Left kidney (tissue), 2 donors: ENCODE data around the gene SIDT2. TPM values are rescaled to one million over a fixed set of nuclear protein-coding genes. Genes with fewer than 3 reads are reported as not detected.
"Not testable (repeated sequence)": the region's sequence is repeated elsewhere in the genome, so short reads cannot be mapped to it uniquely, and the experiment has no call there.

Experiments
- DNase-seq: peaks from one replicate; pipeline ENCODE4 v3.0.0-alpha.2; 2013
- polyA plus RNA-seq: library from polyadenylated mRNA; unstranded; fragments of 120-200 nt; gene quantifications from one replicate; pipeline ENCODE4 v1.2.1, GENCODE V29; 2013; ENCODE audit not compliant: insufficient read length

The SIDT2 gene
- polyA plus RNA-seq, 1 donor: 47.7 TPM

DNA sequence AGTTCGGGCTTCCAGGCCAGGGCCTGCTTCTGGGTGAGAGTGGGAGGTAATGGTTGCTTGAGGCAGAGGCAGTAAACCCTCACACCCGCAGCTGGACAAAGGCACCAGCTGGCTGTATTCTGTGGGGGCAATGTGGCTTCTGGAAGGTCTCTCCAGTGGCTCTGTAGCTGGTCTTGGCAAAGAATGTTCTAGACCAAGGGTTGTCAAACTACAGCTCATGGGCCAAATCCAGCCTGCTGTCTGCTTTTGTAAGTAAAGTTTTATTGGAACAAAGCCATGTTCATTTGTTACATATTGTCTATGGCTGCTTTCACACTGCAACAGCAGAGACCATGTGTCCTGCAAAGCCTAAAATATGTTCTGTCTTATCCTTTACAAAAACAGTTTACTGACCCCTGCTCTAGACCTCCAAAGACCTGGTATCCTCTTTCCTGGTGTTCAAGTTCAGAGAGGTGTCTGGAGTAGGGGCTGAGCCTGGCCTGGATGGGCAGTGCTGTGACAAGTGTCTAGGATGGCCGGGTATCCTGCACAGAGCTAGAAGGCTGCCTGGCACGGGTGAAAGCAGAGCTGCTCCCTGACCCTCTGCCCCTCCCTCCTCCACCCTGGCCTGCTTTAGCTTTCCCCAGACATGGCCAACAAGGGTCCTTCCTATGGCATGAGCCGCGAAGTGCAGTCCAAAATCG, 24.0 kb downstream of the SIDT2 start:
- DNase-seq: no peak

- no peak for DNase-seq
Measured at GRCh38 chr11:117203069-117203407, 24.5 kb downstream of the SIDT2 start.

DNA sequence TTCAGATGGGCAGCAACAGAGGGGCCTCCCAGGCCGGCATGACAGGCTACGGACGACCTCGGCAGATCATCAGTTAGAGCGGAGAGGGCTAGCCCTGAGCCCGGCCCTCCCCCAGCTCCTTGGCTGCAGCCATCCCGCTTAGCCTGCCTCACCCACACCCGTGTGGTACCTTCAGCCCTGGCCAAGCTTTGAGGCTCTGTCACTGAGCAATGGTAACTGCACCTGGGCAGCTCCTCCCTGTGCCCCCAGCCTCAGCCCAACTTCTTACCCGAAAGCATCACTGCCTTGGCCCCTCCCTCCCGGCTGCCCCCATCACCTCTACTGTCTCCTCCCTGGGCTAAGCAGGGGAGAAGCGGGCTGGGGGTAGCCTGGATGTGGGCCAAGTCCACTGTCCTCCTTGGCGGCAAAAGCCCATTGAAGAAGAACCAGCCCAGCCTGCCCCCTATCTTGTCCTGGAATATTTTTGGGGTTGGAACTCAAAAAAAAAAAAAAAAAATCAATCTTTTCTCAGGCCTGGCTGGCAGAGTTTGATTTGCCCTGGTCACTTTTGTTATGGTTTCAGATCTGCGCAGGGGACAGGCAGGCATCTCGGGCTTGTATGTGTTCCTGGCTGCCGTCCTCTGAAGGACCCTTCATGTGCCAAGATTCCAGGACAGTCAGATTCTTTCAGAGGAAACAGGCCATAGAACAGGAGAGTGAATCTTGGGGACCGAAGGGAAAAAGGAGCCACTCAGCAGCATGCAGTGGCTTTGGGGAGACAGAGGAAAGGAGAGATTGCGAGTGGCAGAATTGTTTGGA, 25.9 kb downstream of the SIDT2 start:
- no peak for DNase-seq

DNA sequence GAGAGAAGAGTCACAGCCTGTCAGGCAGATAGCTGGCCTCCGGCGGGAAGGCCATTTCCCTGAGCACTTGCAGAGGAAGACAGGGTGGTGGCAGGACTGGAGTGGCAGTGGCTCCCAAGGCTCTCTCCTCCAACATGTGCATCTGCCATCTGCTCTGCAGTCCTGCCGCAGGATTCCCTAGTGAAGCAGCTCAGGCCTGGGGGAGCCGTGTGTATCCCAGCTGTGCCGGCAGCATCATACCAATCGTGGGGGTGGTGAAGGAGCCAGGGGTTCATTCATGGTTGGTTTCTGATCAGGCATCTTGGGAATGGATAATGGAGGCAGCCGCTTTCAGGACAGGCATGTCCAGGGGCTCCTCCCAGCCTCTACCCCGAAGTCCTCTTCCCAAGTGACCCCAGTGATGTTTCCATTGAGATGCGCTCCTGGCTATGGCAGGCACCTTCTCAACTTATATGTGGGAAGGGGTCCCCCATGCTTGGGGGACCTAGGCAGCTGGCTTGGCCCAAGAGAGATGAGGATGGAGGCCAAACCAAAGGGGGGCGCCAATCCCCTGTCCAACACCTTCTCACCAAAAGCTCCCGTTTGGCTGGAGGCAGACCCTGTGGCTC, 26.8 kb downstream of the SIDT2 start:
- DNase-seq: no peak

DNA sequence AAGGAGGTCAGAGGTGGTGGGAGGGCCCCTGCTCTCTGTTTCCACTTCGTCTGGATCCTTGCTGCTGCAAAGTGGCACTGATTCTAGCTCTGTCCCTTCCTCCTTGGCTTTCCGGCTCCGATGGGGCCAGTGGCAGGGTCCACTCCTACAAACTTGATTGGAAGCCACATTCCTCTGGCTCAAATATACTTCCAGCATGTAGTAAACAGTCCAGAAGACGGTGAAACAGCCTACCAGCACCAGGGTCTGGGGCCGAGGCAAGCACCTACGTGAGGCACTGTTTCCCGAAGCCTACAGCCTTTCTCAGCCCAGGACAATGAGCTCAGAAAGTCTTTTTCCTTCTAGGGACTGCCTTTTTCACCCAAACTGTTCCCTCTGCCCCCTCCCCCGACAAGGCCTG, 27.6 kb downstream of the SIDT2 start:
- not testable (repeated sequence) for DNase-seq

DNA sequence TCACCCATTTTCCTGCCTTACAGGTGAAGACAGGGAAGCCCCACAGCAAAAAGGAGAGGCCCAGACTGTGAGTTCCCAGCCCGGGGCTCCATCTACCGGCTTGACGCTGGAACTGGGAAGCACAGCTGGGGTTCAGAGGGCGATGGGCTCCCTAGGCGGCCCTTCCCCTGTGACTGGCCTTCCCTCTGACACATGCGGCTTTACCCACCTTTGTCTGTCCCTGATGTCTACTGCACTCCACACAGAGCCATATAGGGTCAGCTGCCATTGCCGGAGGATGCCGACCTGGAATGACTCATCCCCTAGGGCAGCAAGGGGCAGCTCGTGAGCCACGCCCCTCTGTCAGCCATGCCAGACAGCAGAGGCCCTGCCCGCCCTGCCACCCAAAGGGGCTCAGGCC, 28.3 kb downstream of the SIDT2 start:
- not testable (repeated sequence) for DNase-seq

GRCh38 chr11:117207481-117207880, 28.9 kb downstream of the SIDT2 start:
- not testable (repeated sequence) for DNase-seq

DNA sequence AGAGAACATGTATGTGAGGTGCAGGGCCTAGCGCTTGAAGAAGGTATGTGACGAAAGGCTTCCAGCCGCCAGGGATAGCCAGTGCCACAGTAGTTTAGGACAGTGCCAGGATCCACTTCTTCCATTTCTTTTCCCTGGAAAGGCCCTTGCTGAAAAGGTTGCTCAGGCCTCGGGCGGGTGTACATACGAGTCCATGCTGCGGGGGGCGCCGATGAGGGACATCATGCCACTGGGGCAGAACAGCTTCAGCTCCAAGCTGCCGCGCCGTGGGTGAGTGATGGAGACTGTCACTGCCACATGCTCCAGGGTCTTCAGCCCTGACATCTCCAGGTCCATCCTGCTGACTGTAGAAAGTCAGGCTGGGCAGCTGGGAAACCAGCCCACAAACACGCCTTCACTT, 30.2 kb downstream of the SIDT2 start:
- not testable (repeated sequence) for DNase-seq

DNA sequence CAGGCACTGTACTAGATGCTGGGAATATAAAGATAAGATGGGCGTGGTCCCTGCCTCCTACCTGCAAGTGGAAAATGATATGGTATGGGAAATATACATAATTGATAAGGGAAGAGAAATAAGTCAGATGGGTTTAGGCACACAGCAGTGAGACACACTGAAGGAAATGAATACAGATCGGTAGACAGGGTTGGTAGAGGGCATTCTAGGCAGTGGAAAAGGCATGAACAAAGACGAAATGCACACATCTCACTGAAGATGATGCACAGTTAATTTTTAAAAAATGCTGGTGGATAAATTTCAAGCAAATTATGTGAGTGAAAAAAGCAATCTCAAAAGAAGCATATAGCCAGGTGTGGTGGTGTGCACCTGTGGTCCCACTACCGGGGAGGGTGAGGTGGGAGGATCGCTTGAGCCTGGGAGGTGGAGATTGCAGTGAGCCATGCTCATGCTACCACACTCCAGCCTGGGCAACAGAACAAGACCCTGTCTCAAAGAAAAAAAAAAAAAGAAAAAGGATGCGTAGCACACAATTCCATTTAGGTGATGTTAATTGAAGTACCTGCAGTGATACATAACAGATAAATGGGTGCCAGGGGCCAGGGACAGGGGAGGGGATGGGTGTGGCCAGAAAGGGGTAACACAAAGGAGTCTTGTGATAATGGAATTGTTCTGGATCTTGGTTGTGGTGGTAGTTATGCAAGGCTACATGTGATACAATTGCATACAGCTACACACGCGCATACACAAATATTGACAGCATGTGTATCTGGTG, 31.0 kb downstream of the SIDT2 start:
- DNase-seq: not testable (repeated sequence)

GRCh38 chr11:117210620-117211019, 32.1 kb downstream of the SIDT2 start:
- DNase-seq: no peak

DNA sequence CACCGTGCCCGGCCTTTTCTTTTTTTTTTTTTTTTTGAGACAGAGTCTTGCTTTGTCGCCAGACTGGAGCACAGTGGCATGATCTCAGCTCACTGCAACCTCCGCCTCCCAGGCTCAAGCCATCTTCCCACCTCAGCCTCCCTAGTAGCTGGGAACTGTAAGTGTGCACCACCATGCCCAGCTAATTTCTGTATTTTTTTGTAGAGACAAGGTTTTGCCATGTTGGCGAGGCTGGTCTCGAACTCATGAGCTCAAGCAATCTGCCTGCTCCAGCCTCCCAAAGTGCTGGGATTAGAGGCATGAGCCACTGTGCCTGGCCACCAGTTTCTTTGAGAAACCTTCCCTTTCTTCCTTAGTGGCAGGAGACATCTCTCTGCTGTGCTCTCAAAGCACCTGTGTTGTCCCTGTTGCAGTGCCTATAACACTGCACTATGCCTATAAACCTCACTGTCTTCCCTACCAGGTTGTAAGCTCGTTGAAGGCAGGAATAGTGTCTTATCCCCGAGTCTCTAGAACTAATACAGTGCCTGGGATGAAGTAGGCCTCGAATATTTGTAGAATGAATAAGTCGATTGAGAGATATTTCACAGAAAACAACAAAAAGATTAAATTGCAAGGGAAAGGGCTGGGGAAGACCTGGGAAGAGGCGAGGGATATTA, 34.3 kb downstream of the SIDT2 start:
- no peak for DNase-seq

- no peak for DNase-seq
Measured at GRCh38 chr11:117214404-117215110, 36.0 kb downstream of the SIDT2 start.

GRCh38 chr11:117217141-117218084, 38.9 kb downstream of the SIDT2 start:
- DNase-seq: no peak

DNA sequence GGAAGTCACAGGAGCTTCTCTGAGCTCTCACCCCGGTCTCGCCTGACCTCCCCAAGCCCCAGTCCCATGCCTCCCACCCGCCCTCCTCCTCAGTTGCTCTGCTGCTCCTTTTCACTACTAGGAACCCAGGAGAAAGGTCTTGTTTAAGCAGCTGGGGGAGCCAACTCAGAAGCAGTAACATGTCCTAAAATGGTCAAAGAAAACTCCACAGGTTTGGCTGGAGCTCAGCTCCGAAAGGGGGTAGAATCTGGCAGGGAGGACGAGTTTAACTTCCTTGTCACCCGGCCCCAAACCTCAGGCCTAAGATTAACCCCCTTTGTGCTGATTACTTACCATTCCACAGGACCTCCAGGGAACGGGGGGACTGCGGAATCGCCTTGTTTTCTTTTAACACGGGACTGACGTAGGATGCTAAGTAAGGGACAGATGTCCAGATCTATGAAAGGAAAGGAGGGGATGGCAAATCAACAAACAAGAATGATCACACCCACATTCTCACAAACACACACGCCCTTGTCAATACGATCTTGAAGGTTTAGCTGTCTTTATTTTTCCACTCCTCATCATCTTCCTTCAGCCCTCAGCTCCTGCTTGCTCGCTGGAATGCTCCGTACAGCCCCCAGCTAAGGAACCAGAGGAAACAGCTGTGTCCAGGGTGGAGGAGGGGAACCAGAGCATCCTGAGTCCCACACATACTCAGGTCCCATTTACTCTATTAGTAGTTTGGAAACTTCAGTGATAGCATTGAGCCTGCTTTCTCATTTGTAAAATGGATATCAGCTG, 39.8 kb downstream of the SIDT2 start:
- DNase-seq: no peak

GRCh38 chr11:117219001-117219400, 40.5 kb downstream of the SIDT2 start:
- DNase-seq: no peak

- DNase-seq: no peak
Measured at GRCh38 chr11:117219455-117219854, 40.9 kb downstream of the SIDT2 start.

- DNase-seq: no peak
Measured at GRCh38 chr11:117219995-117220394, 41.5 kb downstream of the SIDT2 start.

GRCh38 chr11:117220568-117220967, 42.0 kb downstream of the SIDT2 start:
- no peak for DNase-seq
